Mucosa of descending colon (tissue), 3 donors: ENCODE measurements around the gene TRAF3. TPM values are rescaled to one million over a fixed set of nuclear protein-coding genes. Genes with fewer than 3 reads are reported as not detected.
"Not testable (repeated sequence)": the region's sequence is repeated elsewhere in the genome, so short reads cannot be mapped to it uniquely, and the experiment has no call there.

Experiments used
- ATAC-seq: fragments of 200-7000 bp; cut with Tn5 transposase; one replicate; pipeline ENCODE4 v1.9.1; 2020; ENCODE audit warnings: mild to moderate bottlenecking, moderate library complexity
- DNase-seq, 3 donors: peaks; one replicate each; pipeline ENCODE4 v3.0.0-alpha.2; 2020
- H3K36me3 ChIP-seq: fragments of 200-600 bp; one replicate; pipeline ENCODE4 v1.8.0; 2021; ENCODE audit warnings: low read depth, mild to moderate bottlenecking
- H3K4me1 ChIP-seq: fragments of 200-600 bp; one replicate; pipeline ENCODE4 v1.8.0; 2021; ENCODE audit warnings: low read depth, mild to moderate bottlenecking
- H3K4me3 ChIP-seq: fragments of 200-600 bp; one replicate; pipeline ENCODE4 v1.8.0; 2021; ENCODE audit warnings: mild to moderate bottlenecking
- H3K9me3 ChIP-seq: fragments of 200-600 bp; one replicate; pipeline ENCODE4 v1.8.0; 2021; ENCODE audit warnings: mild to moderate bottlenecking
- intact Hi-C, 2 donors: fragments of 100-400 bp; cut with DNase I in 1 of 2; cut with micrococcal nuclease in 1 of 2; formaldehyde crosslinking; loops; one replicate each; pipeline versions ENCODE4 v1.11.0 to v1.11.1; 2022; cut with DNase I, micrococcal nuclease
- total RNA-seq, 3 donors: library from RNA; stranded (reverse); fragmentation: NEBNext Ultra II Directional in 2 of 3; extraction: Animal tissue kit (Norgen Biotek cat#: 25700) in 2 of 3; gene quantifications; one replicate each; pipeline versions ENCODE4 v1.2.1 to v1.2.4, GENCODE V29; 2021 to 2023
- TF ChIP-seq, protein P1 (sequence below): fragments of 200-600 bp; IDR thresholded peaks from one replicate; pipeline ENCODE4 v1.8.0; 2022; ENCODE audit warnings: antibody characterized with exemption, mild to moderate bottlenecking
- donor health status: DM: no; HTN: no; CAD: no; lungs with moderate emphysema.
- donor health status: DM: no; HTN: no; CAD: no.
- donor health status: DM: no; HTN: yes; CAD: no.

TRAF3 gene
- total RNA-seq, 3 donors from 2014 or later, result 20.9 to 36.0 (median 21.3) TPM

DNA sequence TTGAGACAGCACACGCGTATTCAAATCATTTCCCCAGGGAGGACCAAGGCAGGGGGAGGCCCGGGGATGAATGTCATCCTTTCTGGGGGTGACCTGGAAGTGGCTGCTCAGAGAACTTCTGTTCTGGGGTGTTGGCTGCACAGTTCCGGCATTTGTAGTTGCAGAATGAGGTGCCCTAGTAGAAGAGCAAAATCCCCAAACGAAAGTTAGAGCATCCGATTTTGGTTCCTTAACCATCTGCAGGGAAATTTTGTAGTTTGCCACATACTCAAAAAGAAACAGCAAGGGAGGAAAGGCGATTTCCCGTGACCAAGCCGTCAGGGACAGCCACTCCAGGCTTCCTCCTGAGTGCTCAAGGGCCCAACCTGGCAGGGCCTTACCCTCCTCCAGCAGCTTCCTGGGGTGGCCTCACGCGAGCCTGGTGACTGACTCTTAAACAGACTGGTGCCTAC lies 13.0 kb upstream of the TRAF3 start:
- H3K9me3 ChIP-seq, result no peaks in the 10 kb centered on the region
- H3K4me3 ChIP-seq, result no peak overlapping the region
- ATAC-seq, result peak; percentile 27
- intact Hi-C loops, result no loop called here
- TF ChIP-seq, protein P1, sequence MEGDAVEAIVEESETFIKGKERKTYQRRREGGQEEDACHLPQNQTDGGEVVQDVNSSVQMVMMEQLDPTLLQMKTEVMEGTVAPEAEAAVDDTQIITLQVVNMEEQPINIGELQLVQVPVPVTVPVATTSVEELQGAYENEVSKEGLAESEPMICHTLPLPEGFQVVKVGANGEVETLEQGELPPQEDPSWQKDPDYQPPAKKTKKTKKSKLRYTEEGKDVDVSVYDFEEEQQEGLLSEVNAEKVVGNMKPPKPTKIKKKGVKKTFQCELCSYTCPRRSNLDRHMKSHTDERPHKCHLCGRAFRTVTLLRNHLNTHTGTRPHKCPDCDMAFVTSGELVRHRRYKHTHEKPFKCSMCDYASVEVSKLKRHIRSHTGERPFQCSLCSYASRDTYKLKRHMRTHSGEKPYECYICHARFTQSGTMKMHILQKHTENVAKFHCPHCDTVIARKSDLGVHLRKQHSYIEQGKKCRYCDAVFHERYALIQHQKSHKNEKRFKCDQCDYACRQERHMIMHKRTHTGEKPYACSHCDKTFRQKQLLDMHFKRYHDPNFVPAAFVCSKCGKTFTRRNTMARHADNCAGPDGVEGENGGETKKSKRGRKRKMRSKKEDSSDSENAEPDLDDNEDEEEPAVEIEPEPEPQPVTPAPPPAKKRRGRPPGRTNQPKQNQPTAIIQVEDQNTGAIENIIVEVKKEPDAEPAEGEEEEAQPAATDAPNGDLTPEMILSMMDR, result no peak
- H3K4me1 ChIP-seq, result no peaks in the 10 kb centered on the region
- H3K36me3 ChIP-seq, result no peaks in the 10 kb centered on the region
- no peak for DNase-seq

DNA sequence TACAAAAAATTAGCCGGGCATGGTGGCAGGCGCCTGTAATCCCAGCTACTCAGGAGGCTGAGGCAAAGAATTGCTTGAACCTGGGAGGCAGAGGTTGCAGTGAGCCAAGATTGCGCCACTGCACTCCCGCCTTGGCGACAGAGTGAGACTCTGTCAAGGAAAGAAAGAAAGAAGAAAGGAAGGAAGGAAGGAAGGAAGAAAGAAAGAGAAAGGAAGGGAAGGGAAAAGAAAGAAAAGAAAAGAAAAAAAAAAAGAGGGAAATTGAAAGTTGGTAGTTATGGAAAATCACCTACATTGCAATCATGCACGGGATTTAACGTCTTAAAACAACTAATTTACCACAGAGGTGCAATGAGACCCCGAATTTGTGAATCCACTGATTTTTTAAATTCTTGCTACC lies 11.5 kb upstream of the TRAF3 start:
- H3K4me1 ChIP-seq, H3K36me3 ChIP-seq, H3K4me3 ChIP-seq, ATAC-seq, intact Hi-C loops, H3K9me3 ChIP-seq, DNase-seq: not testable (repeated sequence)

DNA sequence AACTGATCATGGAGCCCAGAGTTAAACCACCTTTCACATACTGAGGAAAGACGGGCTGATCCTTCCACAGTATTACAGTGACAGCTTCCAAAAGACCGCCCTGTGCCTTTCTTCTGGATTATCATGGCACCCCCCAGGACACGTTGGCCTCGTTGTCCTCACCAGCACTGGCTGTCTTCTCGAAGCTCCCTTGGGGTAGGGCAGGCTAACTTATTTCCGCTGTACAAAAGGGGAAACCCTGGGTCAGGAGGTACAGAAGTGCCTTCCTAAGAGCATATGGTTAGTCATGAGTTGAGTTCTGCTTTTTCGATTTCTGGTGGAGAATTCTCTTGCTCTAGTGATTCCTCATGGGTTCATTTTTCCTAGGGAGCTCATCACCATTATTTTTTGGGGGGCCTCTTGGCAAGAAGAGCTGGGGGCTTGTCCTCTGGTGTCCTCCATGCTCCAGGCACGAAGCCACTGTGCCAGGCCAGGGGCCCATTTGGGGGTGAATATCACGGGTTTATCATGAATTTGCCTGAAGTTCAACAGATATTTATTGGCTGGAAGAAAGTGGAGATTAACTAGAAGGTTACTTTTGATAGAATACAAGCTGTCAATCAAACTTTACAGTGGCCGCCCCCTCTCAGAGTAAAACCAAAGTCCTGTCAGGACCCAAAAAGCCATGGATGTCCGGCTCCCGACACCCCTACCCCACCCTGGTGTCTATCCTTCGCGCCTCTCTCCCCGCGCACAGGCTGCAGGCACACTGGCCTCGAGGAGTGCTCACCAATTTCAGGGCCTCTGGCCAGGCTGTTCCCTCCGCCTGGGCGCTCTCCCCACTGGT lies 8.8 kb upstream of the TRAF3 start:
- Histone ChIP-seq H3K4me1 (no peaks in the 10 kb centered on the region), H3K36me3 (no peaks in the 10 kb centered on the region), H3K4me3 (no peak overlapping the region), H3K9me3 (no peaks in the 10 kb centered on the region)
- peak in 1 of 3 donors; percentile 44 for DNase-seq
- TF ChIP-seq, protein P1, result no peak
- intact Hi-C loops, result no loop called here
- peak; percentile 79 for ATAC-seq

DNA sequence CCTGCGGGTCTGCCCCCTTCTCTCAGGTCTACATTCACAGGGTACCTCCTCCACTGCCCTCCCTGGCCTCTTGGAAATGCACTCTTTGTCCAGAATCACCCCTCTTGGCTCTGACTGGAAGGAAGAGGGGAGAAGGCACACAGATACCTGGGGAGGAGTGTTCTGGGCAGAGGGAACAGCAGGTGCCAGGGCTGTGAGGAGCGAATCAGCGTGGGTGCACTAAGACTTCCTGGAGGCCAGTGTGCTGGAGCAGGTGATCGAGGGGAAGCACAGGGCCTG lies 8.3 kb upstream of the TRAF3 start:
- Histone ChIP-seq H3K4me1 (no peaks in the 10 kb centered on the region), H3K36me3 (no peaks in the 10 kb centered on the region), H3K4me3 (no peak overlapping the region), H3K9me3 (no peaks in the 10 kb centered on the region)
- TF ChIP-seq, protein P1, result no peak
- intact Hi-C loops, result no loop called here
- DNase-seq (peak in 1 of 3 donors; percentile 29), ATAC-seq (no peak)

DNA sequence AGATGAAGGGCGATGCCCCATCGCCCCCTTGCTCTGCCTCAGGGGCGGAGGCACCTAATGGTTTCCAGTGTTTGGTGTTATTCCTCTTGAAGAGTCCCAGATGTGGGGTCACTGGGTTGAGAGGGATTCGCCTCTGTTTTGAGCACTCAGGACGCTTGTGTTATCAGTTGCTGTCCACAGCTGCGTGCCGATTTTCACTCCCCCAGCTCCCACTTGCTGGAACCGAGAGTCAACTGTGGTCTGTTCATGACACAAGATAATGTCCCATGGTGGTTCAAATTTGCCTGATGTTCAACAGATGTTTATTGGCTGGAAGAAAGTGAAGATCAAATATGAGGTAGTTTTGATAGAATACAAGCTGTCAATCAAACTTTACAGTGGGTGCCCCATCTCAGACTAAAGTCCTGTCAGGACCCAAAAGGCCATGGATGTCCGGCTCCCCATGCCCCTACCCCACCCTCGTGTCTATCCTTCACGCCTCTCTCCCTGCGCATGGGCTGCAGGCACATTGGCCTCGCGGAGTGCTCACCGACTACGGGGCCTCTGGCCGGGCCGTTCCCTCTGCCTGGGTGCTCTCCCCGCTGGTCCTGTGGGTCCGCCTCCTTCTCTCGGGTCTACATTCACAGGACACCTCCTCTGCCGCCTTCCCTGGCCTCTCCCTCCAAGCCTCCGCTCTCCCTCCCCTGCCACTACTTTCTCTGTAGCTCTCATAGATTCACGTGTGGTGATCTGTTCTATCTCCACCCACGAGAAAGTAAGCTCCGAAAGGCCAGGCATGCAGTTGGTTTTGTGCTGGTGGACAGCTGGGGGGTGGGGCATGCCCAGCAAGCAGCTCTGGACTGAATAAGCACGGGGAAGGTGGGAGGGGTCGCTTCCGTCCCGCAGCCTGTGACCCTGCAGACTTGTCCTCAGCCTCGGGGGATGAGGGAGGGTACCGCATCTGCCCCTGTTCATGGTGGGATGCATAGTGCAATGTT lies 6.8 kb upstream of the TRAF3 start:
- intact Hi-C loops, result loop anchor here (10.0 kb wide), 2 partner anchors 144 to 154 kb away; partner anchors contain the start of gene AMN (in 1 of the 2)
- H3K9me3 ChIP-seq, result no peaks in the 10 kb centered on the region
- ATAC-seq (no peak), DNase-seq (peak in 2 of 3 donors; percentile 14 to 47)
- no peaks in the 10 kb centered on the region for H3K36me3 ChIP-seq
- TF ChIP-seq, protein P1, result no peak
- H3K4me1 ChIP-seq, result no peaks in the 10 kb centered on the region
- no peak overlapping the region for H3K4me3 ChIP-seq
